K562 (cell line): ENCODE measurements around the gene MFNG. TPM values are rescaled to one million over a fixed set of nuclear protein-coding genes. Genes with fewer than 3 reads are reported as not detected.

Experiments
- ATAC-seq: fragments of 200-7000 bp; cut with Tn5 transposase; 3 replicates; pipeline ENCODE4 v1.9.1; 2020; ENCODE audit warnings: moderate library complexity
- BruUV-seq: library from RNA; stranded (reverse); fragments of 400-500 nt; replicated peaks from 2 replicates; lab custom pipeline; 2021; lab: Mats Ljungman, UMichigan
- CTCF ChIA-PET: fragments of 300-600 bp; formaldehyde crosslinking; extraction: SDS; loops from one replicate; lab custom pipeline; 2021; ENCODE audit warnings: low intra/inter-chr PET ratio; lab: Yijun Ruan, JAX
- POLR2A ChIA-PET: fragments of 300-600, 350-650 bp; sonication (Branson Sonifier 250); formaldehyde crosslinking; extraction: SDS; loops from one replicate; lab custom pipeline; 2021; ENCODE audit warnings: antibody characterized with exemption, inconsistent platforms; lab: Yijun Ruan, JAX
- DNase-seq, 4 experiments: peaks; one replicate each; pipeline versions ENCODE4 v3.0.0 to v3.0.0-alpha.2; 2011 to 2018; ENCODE audit warnings: low spot score in 3 of 4, mixed read lengths in 3 of 4; ENCODE audit errors: extremely low read depth in 1 of 4
- FAIRE-seq: peaks from 2 replicates; lab custom pipeline; 2011; peaks lifted over from hg19 to GRCh38; lab: Jason Lieb, UNC
- H2AFZ ChIP-seq: 2 replicates; pipeline ENCODE4 v1.6.0; 2011; ENCODE audit warnings: low read depth, low read length, control low read depth, inconsistent platforms
- H3K27ac ChIP-seq: fragments of 200-600 bp; 3 replicates; pipeline ENCODE4 v1.8.0; 2011; ENCODE audit warnings: low read depth, mild to moderate bottlenecking, control low read depth, inconsistent platforms, low read length, moderate library complexity, mixed read lengths; ENCODE audit errors: extremely low read depth
- H3K27me3 ChIP-seq, 2 experiments: fragments of 300-600 bp in 1 of 2; 2 replicates in 1 of 2; 3 replicates in 1 of 2; pipeline versions ENCODE4 v1.6.0 to v1.8.0; 2011; ENCODE audit warnings: inconsistent platforms in 2 of 2, low read length in 2 of 2, mild to moderate bottlenecking in 1 of 2, mixed read lengths in 1 of 2, moderate library complexity in 1 of 2; ENCODE audit not compliant: control insufficient read depth in 2 of 2, insufficient read depth in 2 of 2
- H3K36me3 ChIP-seq: fragments of 300-600 bp; 3 replicates; pipeline ENCODE4 v1.8.0; 2011; ENCODE audit warnings: mild to moderate bottlenecking, low read length, inconsistent platforms; ENCODE audit not compliant: control insufficient read depth, insufficient read depth
- H3K4me1 ChIP-seq, 2 experiments: fragments of 200-600 bp in 1 of 2; replicated peaks in 1 of 2; 2 replicates in 1 of 2; 3 replicates in 1 of 2; pipeline versions ENCODE4 v1.5.1 to v1.8.0; 2011; ENCODE audit warnings: inconsistent platforms in 2 of 2, low read length in 2 of 2, mild to moderate bottlenecking in 1 of 2, mixed read lengths in 1 of 2, moderate library complexity in 1 of 2; ENCODE audit not compliant: control insufficient read depth in 2 of 2, insufficient read depth in 2 of 2
- H3K4me2 ChIP-seq: 2 replicates; pipeline ENCODE4 v1.6.1; 2011; ENCODE audit warnings: low read length, control low read depth, inconsistent platforms, mixed read lengths; ENCODE audit not compliant: insufficient read depth
- H3K4me3 ChIP-seq: fragments of 200-600 bp; sonication (generic), shearing (Covaris generic); 2 replicates; pipeline ENCODE4 v1.5.1; 2016; ENCODE audit warnings: control low read depth, inconsistent platforms
- H3K79me2 ChIP-seq: fragments of 200-600 bp; 3 replicates; pipeline ENCODE4 v1.8.0; 2011; ENCODE audit warnings: low read length, inconsistent platforms; ENCODE audit not compliant: control insufficient read depth, insufficient read depth
- H3K9ac ChIP-seq, 2 experiments: 2 replicates each; pipeline versions ENCODE4 v1.6.0 to v1.6.1; 2011; ENCODE audit warnings: low read depth in 2 of 2, low read length in 2 of 2, control low read depth in 1 of 2, inconsistent platforms in 1 of 2, mild to moderate bottlenecking in 1 of 2, mixed read lengths in 1 of 2; ENCODE audit not compliant: insufficient read depth in 1 of 2
- H3K9me1 ChIP-seq: one replicate; pipeline ENCODE4 v1.6.0; 2011; ENCODE audit warnings: inconsistent platforms, mild to moderate bottlenecking, low read length, moderate library complexity; ENCODE audit not compliant: control insufficient read depth, insufficient read depth
- H3K9me3 ChIP-seq: replicated peaks from 2 replicates; pipeline ENCODE4 v1.5.1; 2011; ENCODE audit warnings: low read depth, low read length, inconsistent platforms; ENCODE audit not compliant: control insufficient read depth, insufficient read depth
- H4K20me1 ChIP-seq: replicated peaks from 2 replicates; pipeline ENCODE4 v1.6.1; 2011; ENCODE audit warnings: low read length, inconsistent platforms, mixed read lengths; ENCODE audit not compliant: control insufficient read depth, insufficient read depth
- WHSC1 ChIP-seq: IDR thresholded peaks from one replicate; pipeline ENCODE4 v1.6.1; 2012; ENCODE audit warnings: low read length, control low read depth, inconsistent platforms
- ZNF23 ChIP-seq: fragments of 250-450 bp; sonication (Bioruptor Pico); IDR thresholded peaks from 2 replicates; pipeline ENCODE4 v1.4.0; 2020; ENCODE audit warnings: mild to moderate bottlenecking
- WGBS: fragments of 100-300 bp; shearing (Covaris generic); methylation state at CpG from one replicate; pipeline ENCODE4 v1.1.6; 2016; ENCODE audit warnings: low coverage, mixed read lengths; ENCODE audit not compliant: insufficient coverage; ENCODE audit errors: missing lambda C conversion rate; 5-methylcytosine and 5-hydroxymethylcytosine counted together
- in situ Hi-C: fragments of 300-500 bp; cut with MboI; formaldehyde crosslinking; loops from 4 replicates; pipeline ENCODE4 v1.15.0; 2018; ENCODE audit warnings: inconsistent platforms, mixed read lengths
- intact Hi-C: fragments of 100-400 bp; cut with micrococcal nuclease; formaldehyde crosslinking; loops from 2 replicates; pipeline ENCODE4 v1.14.2; 2022
- polyA plus RNA-seq, 8 experiments: library from polyadenylated mRNA; depleted of rRNA in 4 of 8; stranded (reverse) in 5 of 8; unstranded in 3 of 8; fragments of >200 nt; fragmentation: Nextera tagmentation in 2 of 8; fragmentation: Illumina TruSeq in 1 of 8; extraction: Ambion mirVana in 2 of 8; extraction: Trizol in 1 of 8; gene quantifications; 2 replicates each; pipeline versions ENCODE4 v1.2.1 to v1.2.3, GENCODE V29; 2011 to 2014; ENCODE audit warnings: inconsistent platforms in 1 of 8, missing spikeins in 1 of 8
- total RNA-seq, 7 experiments: library from RNA; depleted of rRNA in 6 of 7; stranded (reverse); fragments of >200 nt in 6 of 7; fragmentation: Illumina TruSeq in 2 of 7; extraction: Trizol in 2 of 7; gene quantifications; 2 replicates each; pipeline versions ENCODE4 v1.2.1 to v1.2.3, GENCODE V29; 2011 to 2021; ENCODE audit warnings: low replicate concordance in 1 of 7
- TF ChIP-seq, protein P1 (sequence below), 2 experiments: IDR thresholded peaks; 2 replicates each; pipeline ENCODE4 v1.6.1; 2011; ENCODE audit warnings: borderline replicate concordance in 1 of 2, control low read depth in 1 of 2, low read depth in 1 of 2, low read length in 1 of 2, mild to moderate bottlenecking in 1 of 2, mixed read lengths in 1 of 2, moderate library complexity in 1 of 2; ENCODE audit not compliant: insufficient read depth in 1 of 2, insufficient read length in 1 of 2, poor library complexity in 1 of 2, severe bottlenecking in 1 of 2; ENCODE audit errors: extremely low read depth in 1 of 2

The MFNG gene
- total and polyA plus RNA-seq, 9 of the 15 experiments (the other 6 are each of a cell fraction or from before 2014, with no cell fraction given) = 0.13 to 0.73 (median 0.38) TPM; not detected in 4

- Histone ChIP-seq H3K9ac (no peak overlapping the region), H3K27ac (no peak overlapping the region)
- no peak for FAIRE-seq
These were observed 66.7 kb downstream of the MFNG start for GRCh38 chr22:37419370-37419968.

More at GRCh38 chr22:37419370-37419968, 66.7 kb downstream of the MFNG start:
- ChIA-PET POLR2A (no interaction called here), CTCF (no interaction called here)
- no peak overlapping the region for H3K4me2 ChIP-seq
- no peaks in the 10 kb centered on the region for H3K79me2 ChIP-seq
- H3K4me1 ChIP-seq = peaks cover 0 to 12% of the 10 kb centered on the region in 2 experiments; a peak in 2 of 5 replicates
- intact Hi-C loops = no loop called here
- H3K36me3 ChIP-seq = no peaks in the 10 kb centered on the region
- in situ Hi-C loops = no loop called here
- H3K9me3 ChIP-seq = no peaks in the 10 kb centered on the region
- TF ChIP-seq ZNF23 (CRISPR knock-in tag) (no peak), WHSC1 (no peak)
- TF ChIP-seq, protein P1, sequence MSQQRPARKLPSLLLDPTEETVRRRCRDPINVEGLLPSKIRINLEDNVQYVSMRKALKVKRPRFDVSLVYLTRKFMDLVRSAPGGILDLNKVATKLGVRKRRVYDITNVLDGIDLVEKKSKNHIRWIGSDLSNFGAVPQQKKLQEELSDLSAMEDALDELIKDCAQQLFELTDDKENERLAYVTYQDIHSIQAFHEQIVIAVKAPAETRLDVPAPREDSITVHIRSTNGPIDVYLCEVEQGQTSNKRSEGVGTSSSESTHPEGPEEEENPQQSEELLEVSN (IDR thresholded peaks at IDR 0.05; ENCODE audit: borderline replicate concordance in 1 of 2, extremely low read depth in 1 of 2, insufficient read depth in 1 of 2, insufficient read length in 1 of 2, low read depth in 1 of 2, low read length in 1 of 2, poor library complexity in 1 of 2, severe bottlenecking in 1 of 2) = no peak
- ATAC-seq = no peak
- DNase-seq = no peak
- H4K20me1 ChIP-seq = 0 out of 2 replicates have a peak, but pooled peaks cover 3% of the 10 kb centered on the region
- 13% methylated on average over 21 of the region's 43 CpGs for WGBS
- no peak overlapping the region for H2AFZ ChIP-seq
- H3K9me1 ChIP-seq = no peaks in the 10 kb centered on the region
- BruUV-seq = no TSS peak
- no peak overlapping the region for H3K4me3 ChIP-seq
- H3K27me3 ChIP-seq = peaks cover 4 to 13% of the 10 kb centered on the region in 2 experiments; a peak in 4 of 5 replicates

Other genes with a start within 250 kb of the MFNG start
Only the 7 nearest of the 12 such genes appear.
- not detected in 2 replicates for gene ELFN2, start 58.9 kb downstream of the MFNG start, total RNA-seq (2014; rRNA removed)
- not detected in 2 replicates for gene ELFN2, start 58.9 kb downstream of the MFNG start, total RNA-seq (2014; rRNA removed; fragmentation: Illumina TruSeq; extraction: Trizol)
- not detected in 2 replicates for gene ELFN2, start 58.9 kb downstream of the MFNG start, total RNA-seq (2015; rRNA removed; fragmentation: Illumina TruSeq; extraction: Trizol)
- not detected in 2 replicates for gene ELFN2, start 58.9 kb downstream of the MFNG start, total RNA-seq (2021)
- not detected in 2 replicates for gene ELFN2, start 58.9 kb downstream of the MFNG start, polyA plus RNA-seq (2011; rRNA removed)
- not detected in 2 replicates for gene ELFN2, start 58.9 kb downstream of the MFNG start, polyA plus RNA-seq (2014; fragmentation: Illumina TruSeq; extraction: Trizol)
- not detected for gene ELFN2, start 58.9 kb downstream of the MFNG start, polyA plus RNA-seq (2014; fragmentation: Nextera tagmentation; extraction: Ambion mirVana)
- gene ELFN2, start 58.9 kb downstream of the MFNG start, polyA plus RNA-seq (2014; rRNA removed) = not detected in 2 replicates
- 4.2 and 4.4 TPM in 2 replicates for gene CARD10, start 33.0 kb upstream of the MFNG start, total RNA-seq (2014; rRNA removed)
- gene CARD10, start 33.0 kb upstream of the MFNG start, total RNA-seq (2014; rRNA removed; fragmentation: Illumina TruSeq; extraction: Trizol) = 0.57 and 0.84 TPM in 2 replicates
- 1.6 TPM in 2 replicates for gene CARD10, start 33.0 kb upstream of the MFNG start, total RNA-seq (2015; rRNA removed; fragmentation: Illumina TruSeq; extraction: Trizol)
- 4.6 and 5.8 TPM in 2 replicates for gene CARD10, start 33.0 kb upstream of the MFNG start, total RNA-seq (2021)
- 3.0 and 4.2 TPM in 2 replicates for gene CARD10, start 33.0 kb upstream of the MFNG start, polyA plus RNA-seq (2011; rRNA removed)
- 1.5 and 3.2 TPM in 2 replicates for gene CARD10, start 33.0 kb upstream of the MFNG start, polyA plus RNA-seq (2014; fragmentation: Illumina TruSeq; extraction: Trizol)
- gene CARD10, start 33.0 kb upstream of the MFNG start, polyA plus RNA-seq (2014; fragmentation: Nextera tagmentation; extraction: Ambion mirVana) = under 1 TPM; 0.13 to 0.20 TPM
- gene CARD10, start 33.0 kb upstream of the MFNG start, polyA plus RNA-seq (2014; rRNA removed) = 3.6 and 5.8 TPM in 2 replicates
- gene CDC42EP1, start 74.1 kb upstream of the MFNG start, total RNA-seq (2014; rRNA removed) = 29.0 and 41.6 TPM in 2 replicates
- 2.7 and 3.2 TPM in 2 replicates for gene CDC42EP1, start 74.1 kb upstream of the MFNG start, total RNA-seq (2014; rRNA removed; fragmentation: Illumina TruSeq; extraction: Trizol)
- gene CDC42EP1, start 74.1 kb upstream of the MFNG start, total RNA-seq (2015; rRNA removed; fragmentation: Illumina TruSeq; extraction: Trizol) = 7.3 and 8.3 TPM in 2 replicates
- gene CDC42EP1, start 74.1 kb upstream of the MFNG start, total RNA-seq (2021) = 62.8 and 70.2 TPM in 2 replicates
- gene CDC42EP1, start 74.1 kb upstream of the MFNG start, polyA plus RNA-seq (2011; rRNA removed) = 4.0 and 13.8 TPM in 2 replicates
- gene CDC42EP1, start 74.1 kb upstream of the MFNG start, polyA plus RNA-seq (2014; fragmentation: Illumina TruSeq; extraction: Trizol) = 18.4 and 49.9 TPM in 2 replicates
- under 1 TPM; 0.67 to 0.69 TPM for gene CDC42EP1, start 74.1 kb upstream of the MFNG start, polyA plus RNA-seq (2014; fragmentation: Nextera tagmentation; extraction: Ambion mirVana)
- gene CDC42EP1, start 74.1 kb upstream of the MFNG start, polyA plus RNA-seq (2014; rRNA removed) = 22.5 and 28.1 TPM in 2 replicates
- gene LGALS2, start 93.7 kb upstream of the MFNG start, total RNA-seq (2014; rRNA removed) = not detected in 2 replicates
- gene LGALS2, start 93.7 kb upstream of the MFNG start, total RNA-seq (2014; rRNA removed; fragmentation: Illumina TruSeq; extraction: Trizol) = not detected in 2 replicates
- not detected in 2 replicates for gene LGALS2, start 93.7 kb upstream of the MFNG start, total RNA-seq (2015; rRNA removed; fragmentation: Illumina TruSeq; extraction: Trizol)
- gene LGALS2, start 93.7 kb upstream of the MFNG start, total RNA-seq (2021) = not detected in 2 replicates
- not detected in 2 replicates for gene LGALS2, start 93.7 kb upstream of the MFNG start, polyA plus RNA-seq (2011; rRNA removed)
- not detected in 2 replicates for gene LGALS2, start 93.7 kb upstream of the MFNG start, polyA plus RNA-seq (2014; fragmentation: Illumina TruSeq; extraction: Trizol)
- not detected for gene LGALS2, start 93.7 kb upstream of the MFNG start, polyA plus RNA-seq (2014; fragmentation: Nextera tagmentation; extraction: Ambion mirVana)
- gene LGALS2, start 93.7 kb upstream of the MFNG start, polyA plus RNA-seq (2014; rRNA removed) = not detected in 2 replicates
- 48.0 and 51.3 TPM in 2 replicates for gene GGA1, start 122.5 kb upstream of the MFNG start, total RNA-seq (2014; rRNA removed)
- gene GGA1, start 122.5 kb upstream of the MFNG start, total RNA-seq (2014; rRNA removed; fragmentation: Illumina TruSeq; extraction: Trizol) = 19.7 and 24.2 TPM in 2 replicates
- gene GGA1, start 122.5 kb upstream of the MFNG start, total RNA-seq (2015; rRNA removed; fragmentation: Illumina TruSeq; extraction: Trizol) = 29.9 and 31.1 TPM in 2 replicates
- 57.1 and 61.3 TPM in 2 replicates for gene GGA1, start 122.5 kb upstream of the MFNG start, total RNA-seq (2021)
- gene GGA1, start 122.5 kb upstream of the MFNG start, polyA plus RNA-seq (2011; rRNA removed) = 50.4 and 53.3 TPM in 2 replicates
- gene GGA1, start 122.5 kb upstream of the MFNG start, polyA plus RNA-seq (2014; fragmentation: Illumina TruSeq; extraction: Trizol) = 31.6 and 42.5 TPM in 2 replicates
- gene GGA1, start 122.5 kb upstream of the MFNG start, polyA plus RNA-seq (2014; fragmentation: Nextera tagmentation; extraction: Ambion mirVana) = 1 to 10 TPM; 1.5 to 1.9 TPM
- 69.5 and 71.3 TPM in 2 replicates for gene GGA1, start 122.5 kb upstream of the MFNG start, polyA plus RNA-seq (2014; rRNA removed)
- gene SH3BP1, start 153.3 kb upstream of the MFNG start, total RNA-seq (2014; rRNA removed) = 18.6 and 21.2 TPM in 2 replicates
- gene SH3BP1, start 153.3 kb upstream of the MFNG start, total RNA-seq (2014; rRNA removed; fragmentation: Illumina TruSeq; extraction: Trizol) = 7.4 and 9.7 TPM in 2 replicates
- 9.3 and 9.4 TPM in 2 replicates for gene SH3BP1, start 153.3 kb upstream of the MFNG start, total RNA-seq (2015; rRNA removed; fragmentation: Illumina TruSeq; extraction: Trizol)
- gene SH3BP1, start 153.3 kb upstream of the MFNG start, total RNA-seq (2021) = 29.9 and 36.2 TPM in 2 replicates
- gene SH3BP1, start 153.3 kb upstream of the MFNG start, polyA plus RNA-seq (2011; rRNA removed) = 11.5 and 14.9 TPM in 2 replicates
- 32.1 and 36.0 TPM in 2 replicates for gene SH3BP1, start 153.3 kb upstream of the MFNG start, polyA plus RNA-seq (2014; fragmentation: Illumina TruSeq; extraction: Trizol)
- gene SH3BP1, start 153.3 kb upstream of the MFNG start, polyA plus RNA-seq (2014; fragmentation: Nextera tagmentation; extraction: Ambion mirVana) = under 1 TPM; 0.10 to 0.17 TPM
- 8.7 and 10.4 TPM in 2 replicates for gene SH3BP1, start 153.3 kb upstream of the MFNG start, polyA plus RNA-seq (2014; rRNA removed)
- gene PDXP, start 172.3 kb upstream of the MFNG start, total RNA-seq (2014; rRNA removed) = 38.8 and 55.8 TPM in 2 replicates
- gene PDXP, start 172.3 kb upstream of the MFNG start, total RNA-seq (2014; rRNA removed; fragmentation: Illumina TruSeq; extraction: Trizol) = 27.6 and 29.0 TPM in 2 replicates
- gene PDXP, start 172.3 kb upstream of the MFNG start, total RNA-seq (2015; rRNA removed; fragmentation: Illumina TruSeq; extraction: Trizol) = 30.9 and 32.5 TPM in 2 replicates
- 47.5 and 50.0 TPM in 2 replicates for gene PDXP, start 172.3 kb upstream of the MFNG start, total RNA-seq (2021)
- gene PDXP, start 172.3 kb upstream of the MFNG start, polyA plus RNA-seq (2011; rRNA removed) = 42.8 and 51.4 TPM in 2 replicates
- 54.2 and 62.3 TPM in 2 replicates for gene PDXP, start 172.3 kb upstream of the MFNG start, polyA plus RNA-seq (2014; fragmentation: Illumina TruSeq; extraction: Trizol)
- gene PDXP, start 172.3 kb upstream of the MFNG start, polyA plus RNA-seq (2014; fragmentation: Nextera tagmentation; extraction: Ambion mirVana) = 10 to 100 TPM in 1 of 2 experiments, 1 to 10 TPM in 1; 7.9 to 11.8 TPM
- 45.7 and 47.8 TPM in 2 replicates for gene PDXP, start 172.3 kb upstream of the MFNG start, polyA plus RNA-seq (2014; rRNA removed)